NB4 (cell line): Measurements from ENCODE around the gene EIF3J.
"Not testable (repeated sequence)": the region's sequence is repeated elsewhere in the genome, so short reads cannot be mapped to it uniquely, and the experiment has no call there.

ENCODE experiments used
- POLR2A ChIP-seq: IDR thresholded peaks from 2 replicates; pipeline ENCODE4 v1.6.1; 2011; ENCODE audit warnings: mild to moderate bottlenecking; ENCODE audit not compliant: insufficient read length; ENCODE audit errors: extremely low read depth
- TF ChIP-seq, protein P1 (sequence below): IDR thresholded peaks from one replicate; pipeline ENCODE4 v1.5.1; 2012; ENCODE audit warnings: low read depth, low read length

DNA sequence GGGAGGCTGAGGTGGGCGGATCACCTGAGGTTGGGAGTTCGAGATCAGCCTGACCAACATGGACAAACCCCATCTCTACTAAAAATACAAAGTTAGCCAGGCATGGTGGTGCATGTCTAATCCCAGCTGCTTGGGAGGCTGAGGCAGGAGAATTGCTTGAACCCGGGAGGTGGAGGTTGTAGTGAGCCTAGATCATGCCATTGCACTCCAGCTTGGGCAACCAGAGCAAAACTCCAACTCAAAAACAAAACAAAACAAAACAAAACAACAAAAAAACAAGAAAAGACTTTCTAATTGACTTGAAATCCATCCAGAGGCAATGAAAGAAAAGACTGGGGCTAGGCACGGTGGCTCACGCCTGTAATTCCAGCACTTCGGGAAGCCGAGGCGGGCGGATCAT lies 12.2 kb downstream of the EIF3J start:
- TF ChIP-seq, protein P1, sequence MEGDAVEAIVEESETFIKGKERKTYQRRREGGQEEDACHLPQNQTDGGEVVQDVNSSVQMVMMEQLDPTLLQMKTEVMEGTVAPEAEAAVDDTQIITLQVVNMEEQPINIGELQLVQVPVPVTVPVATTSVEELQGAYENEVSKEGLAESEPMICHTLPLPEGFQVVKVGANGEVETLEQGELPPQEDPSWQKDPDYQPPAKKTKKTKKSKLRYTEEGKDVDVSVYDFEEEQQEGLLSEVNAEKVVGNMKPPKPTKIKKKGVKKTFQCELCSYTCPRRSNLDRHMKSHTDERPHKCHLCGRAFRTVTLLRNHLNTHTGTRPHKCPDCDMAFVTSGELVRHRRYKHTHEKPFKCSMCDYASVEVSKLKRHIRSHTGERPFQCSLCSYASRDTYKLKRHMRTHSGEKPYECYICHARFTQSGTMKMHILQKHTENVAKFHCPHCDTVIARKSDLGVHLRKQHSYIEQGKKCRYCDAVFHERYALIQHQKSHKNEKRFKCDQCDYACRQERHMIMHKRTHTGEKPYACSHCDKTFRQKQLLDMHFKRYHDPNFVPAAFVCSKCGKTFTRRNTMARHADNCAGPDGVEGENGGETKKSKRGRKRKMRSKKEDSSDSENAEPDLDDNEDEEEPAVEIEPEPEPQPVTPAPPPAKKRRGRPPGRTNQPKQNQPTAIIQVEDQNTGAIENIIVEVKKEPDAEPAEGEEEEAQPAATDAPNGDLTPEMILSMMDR = not testable (repeated sequence)
- TF ChIP-seq POLR2A = not testable (repeated sequence)
